ENCODE measurements around the gene UBE2H.

DNA sequence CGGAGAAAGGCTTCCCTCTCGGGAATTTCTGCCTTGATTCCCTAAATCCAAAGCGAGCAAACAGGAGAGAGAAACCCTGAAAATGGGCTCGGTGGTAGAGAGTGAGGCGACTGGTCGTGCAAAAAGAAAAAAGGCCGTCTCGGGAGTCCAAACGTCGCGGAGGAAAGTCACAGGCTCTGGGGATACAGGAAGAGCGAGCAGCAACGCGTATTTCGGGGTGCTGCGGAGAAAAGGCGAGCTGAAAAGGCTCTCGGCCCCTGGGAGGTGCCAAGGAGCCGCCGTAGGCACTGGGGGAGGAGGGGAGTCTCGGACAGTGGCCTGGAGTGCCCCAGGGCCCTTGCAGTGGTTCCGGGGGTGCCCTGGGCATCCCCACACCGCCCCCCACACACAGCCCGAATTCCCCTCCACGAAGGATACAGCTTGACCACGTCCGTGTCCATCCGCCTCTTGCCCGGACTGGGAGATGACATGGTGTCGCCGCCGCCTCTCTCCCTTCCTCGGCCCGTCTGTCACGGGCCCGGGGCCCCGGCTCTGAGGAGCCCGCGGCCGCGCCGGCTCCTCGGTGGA, 591 bp downstream of the UBE2H start:
- TF ChIP-seq EZH2 (IDR thresholded peaks at IDR 0.05; ENCODE audit: borderline replicate concordance, insufficient read depth, low read depth, low read length, poor library complexity, severe bottlenecking), result no peak
- TF ChIP-seq, protein P1, sequence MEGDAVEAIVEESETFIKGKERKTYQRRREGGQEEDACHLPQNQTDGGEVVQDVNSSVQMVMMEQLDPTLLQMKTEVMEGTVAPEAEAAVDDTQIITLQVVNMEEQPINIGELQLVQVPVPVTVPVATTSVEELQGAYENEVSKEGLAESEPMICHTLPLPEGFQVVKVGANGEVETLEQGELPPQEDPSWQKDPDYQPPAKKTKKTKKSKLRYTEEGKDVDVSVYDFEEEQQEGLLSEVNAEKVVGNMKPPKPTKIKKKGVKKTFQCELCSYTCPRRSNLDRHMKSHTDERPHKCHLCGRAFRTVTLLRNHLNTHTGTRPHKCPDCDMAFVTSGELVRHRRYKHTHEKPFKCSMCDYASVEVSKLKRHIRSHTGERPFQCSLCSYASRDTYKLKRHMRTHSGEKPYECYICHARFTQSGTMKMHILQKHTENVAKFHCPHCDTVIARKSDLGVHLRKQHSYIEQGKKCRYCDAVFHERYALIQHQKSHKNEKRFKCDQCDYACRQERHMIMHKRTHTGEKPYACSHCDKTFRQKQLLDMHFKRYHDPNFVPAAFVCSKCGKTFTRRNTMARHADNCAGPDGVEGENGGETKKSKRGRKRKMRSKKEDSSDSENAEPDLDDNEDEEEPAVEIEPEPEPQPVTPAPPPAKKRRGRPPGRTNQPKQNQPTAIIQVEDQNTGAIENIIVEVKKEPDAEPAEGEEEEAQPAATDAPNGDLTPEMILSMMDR (IDR thresholded peaks at IDR 0.05), result no peak
